Lower leg skin (tissue), 4 donors: ENCODE measurements around the gene MAP6. TPM values are rescaled to one million over a fixed set of nuclear protein-coding genes. Genes with fewer than 3 reads are reported as not detected.
A peak's percentile ranks its signal among the peaks of the same experiment; 100 is the strongest.

ENCODE experiments used
- DNase-seq, 2 donors: peaks; one replicate each; pipeline ENCODE4 v3.0.0-alpha.2; 2019; ENCODE audit warnings: low spot score in 2 of 2
- H3K4me3 ChIP-seq: fragments of 200-600 bp; sonication (generic); 2 replicates; pipeline ENCODE4 v1.5.1; 2017; ENCODE audit warnings: mild to moderate bottlenecking, low read depth; ENCODE audit not compliant: poor library complexity, severe bottlenecking
- CTCF ChIP-seq, 3 donors: fragments of 450-650 bp; IDR thresholded peaks; one replicate each; pipeline ENCODE4 v1.5.1; 2016; ENCODE audit warnings: antibody characterized with exemption in 3 of 3, mild to moderate bottlenecking in 3 of 3, moderate library complexity in 2 of 3
- POLR2A ChIP-seq, 2 donors: fragments of 450-650 bp; IDR thresholded peaks; one replicate each; pipeline ENCODE4 v1.6.1; 2016 to 2017; ENCODE audit warnings: antibody characterized with exemption in 2 of 2, mild to moderate bottlenecking in 1 of 2, moderate library complexity in 1 of 2
- WGBS, 2 donors: methylation state at CpG; one replicate each; pipeline ENCODE4 v1.1.5; 2018; 5-methylcytosine and 5-hydroxymethylcytosine counted together
- intact Hi-C: fragments of 100-400 bp; cut with DNase I; formaldehyde crosslinking; loops from one replicate; pipeline ENCODE4 v1.15.0; 2023; ENCODE audit warnings: low total_unique reads
- total RNA-seq, 4 donors: library from RNA; depleted of rRNA; stranded (reverse); fragments of >200 nt; gene quantifications; one replicate each; pipeline ENCODE4 v1.1.0, GENCODE V29; 2016

MAP6 gene
- total RNA-seq, 4 donors from 2014 or later: 3.1 to 16.1 (median 10.0) TPM

- intact Hi-C loops: no loop called here
- DNase-seq: no peak
- TF ChIP-seq CTCF (IDR thresholded peaks at IDR 0.05): no peak
- TF ChIP-seq POLR2A (IDR thresholded peaks at IDR 0.05): no peak
- WGBS, 2 donors: 43 to 57% methylated on average over 1 of the region's 1 CpG
- no peak overlapping the region for H3K4me3 ChIP-seq
Observed at GRCh38 chr11:75553889-75554257, 115.0 kb downstream of the MAP6 start.

GRCh38 chr11:75553182-75553581 lies 115.7 kb downstream of the MAP6 start:
- intact Hi-C loops: no loop called here
- no peak for TF ChIP-seq POLR2A (IDR thresholded peaks at IDR 0.05)
- no peak for TF ChIP-seq CTCF (IDR thresholded peaks at IDR 0.05)
- no peak for DNase-seq
- WGBS, 2 donors: 93% methylated on average over 6 of the region's 6 CpGs
- no peak overlapping the region for H3K4me3 ChIP-seq

- WGBS, 2 donors: 82 to 86% methylated on average over 5 of the region's 5 CpGs
- no peak for TF ChIP-seq POLR2A (IDR thresholded peaks at IDR 0.05)
- TF ChIP-seq CTCF (IDR thresholded peaks at IDR 0.05): no peak
- intact Hi-C loops: no loop called here
- no peak for DNase-seq
- no peak overlapping the region for H3K4me3 ChIP-seq
Observed at GRCh38 chr11:75549370-75549958, 119.4 kb downstream of the MAP6 start.

GRCh38 chr11:75548595-75549272 lies 120.1 kb downstream of the MAP6 start:
- WGBS, 2 donors: 87 to 97% methylated on average over 8 of the region's 8 CpGs
- TF ChIP-seq POLR2A (IDR thresholded peaks at IDR 0.05) (no peak), CTCF (IDR thresholded peaks at IDR 0.05) (no peak)
- H3K4me3 ChIP-seq: no peak overlapping the region
- intact Hi-C loops: no loop called here
- DNase-seq: no peak

GRCh38 chr11:75547617-75548058 lies 121.2 kb downstream of the MAP6 start:
- intact Hi-C loops: no loop called here
- WGBS, 2 donors: 22 to 23% methylated on average over 7 of the region's 7 CpGs
- peak in 1 of 2 donors; percentile 90 for DNase-seq
- H3K4me3 ChIP-seq: no peak overlapping the region
- peak in 1 of 3 donors; percentile 53 for TF ChIP-seq CTCF (IDR thresholded peaks at IDR 0.05)
- TF ChIP-seq POLR2A (IDR thresholded peaks at IDR 0.05): no peak
